ENCODE measurements around the gene ACAD11. TPM values are rescaled to one million over a fixed set of nuclear protein-coding genes. Genes with fewer than 3 reads are reported as not detected.

ACAD11 gene
- total and polyA plus RNA-seq, 9 of the 15 experiments (the other 6 are each of a cell fraction or from before 2014, with no cell fraction given): 1.3 to 8.4 (median 4.0) TPM

GRCh38 chr3:132553826-132554225 is 105.8 kb downstream of the ACAD11 start (continued):
- no peak for TF ChIP-seq SMAD1 (IDR thresholded peaks at IDR 0.05; ENCODE audit: low read depth, low read length, partially characterized antibody)
- TF ChIP-seq TCF15 (CRISPR knock-in tag; IDR thresholded peaks at IDR 0.05): no peak
- TF ChIP-seq, protein P1, sequence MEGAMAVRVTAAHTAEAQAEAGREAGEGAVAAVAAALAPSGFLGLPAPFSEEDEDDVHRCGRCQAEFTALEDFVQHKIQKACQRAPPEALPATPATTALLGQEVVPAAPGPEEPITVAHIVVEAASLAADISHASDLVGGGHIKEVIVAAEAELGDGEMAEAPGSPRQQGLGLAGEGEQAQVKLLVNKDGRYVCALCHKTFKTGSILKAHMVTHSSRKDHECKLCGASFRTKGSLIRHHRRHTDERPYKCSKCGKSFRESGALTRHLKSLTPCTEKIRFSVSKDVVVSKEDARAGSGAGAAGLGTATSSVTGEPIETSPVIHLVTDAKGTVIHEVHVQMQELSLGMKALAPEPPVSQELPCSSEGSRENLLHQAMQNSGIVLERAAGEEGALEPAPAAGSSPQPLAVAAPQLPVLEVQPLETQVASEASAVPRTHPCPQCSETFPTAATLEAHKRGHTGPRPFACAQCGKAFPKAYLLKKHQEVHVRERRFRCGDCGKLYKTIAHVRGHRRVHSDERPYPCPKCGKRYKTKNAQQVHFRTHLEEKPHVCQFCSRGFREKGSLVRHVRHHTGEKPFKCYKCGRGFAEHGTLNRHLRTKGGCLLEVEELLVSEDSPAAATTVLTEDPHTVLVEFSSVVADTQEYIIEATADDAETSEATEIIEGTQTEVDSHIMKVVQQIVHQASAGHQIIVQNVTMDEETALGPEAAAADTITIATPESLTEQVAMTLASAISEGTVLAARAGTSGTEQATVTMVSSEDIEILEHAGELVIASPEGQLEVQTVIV (CRISPR knock-in tag; IDR thresholded peaks at IDR 0.05; ENCODE audit: borderline replicate concordance): no peak
- TF ChIP-seq TRIM25 (IDR thresholded peaks at IDR 0.05; ENCODE audit: borderline replicate concordance): no peak
